ENCODE measurements around the gene IRS2.
A peak's percentile ranks its signal among the peaks of the same experiment; 100 is the strongest.

- TF ChIP-seq CTCF (conservative IDR thresholded peaks at IDR 0.05 in 1 of 2, IDR thresholded peaks at IDR 0.05 in 1 of 2; ENCODE audit: low read depth in 1 of 2, low read length in 2 of 2) (peak in 1 of 2 donors; percentile 28), EZH2 (IDR thresholded peaks at IDR 0.05; ENCODE audit: low read length, missing control alignments) (no peak)
Observed at GRCh38 chr13:109784590-109785140, 1.7 kb downstream of the IRS2 start.

All from fibroblast of lung (primary cell).